CD4-positive, alpha-beta memory T cell (primary cell): ENCODE results near the gene IL10RA. TPM values are rescaled to one million over a fixed set of nuclear protein-coding genes. Genes with fewer than 3 reads are reported as not detected.
"Not testable (repeated sequence)": the region's sequence is repeated elsewhere in the genome, so short reads cannot be mapped to it uniquely, and the experiment has no call there.

Source experiments
- CTCF ChIA-PET: fragments of 350-600 bp; sonication (Branson Sonifier 250); formaldehyde crosslinking; loops from one replicate; lab custom pipeline; 2021; ENCODE audit warnings: inconsistent platforms; ENCODE audit not compliant: partially characterized antibody; lab: Charles Lee
- POLR2A ChIA-PET: fragments of 350-600 bp; sonication (Branson Sonifier 250); formaldehyde crosslinking; loops from one replicate; lab custom pipeline; 2021; ENCODE audit not compliant: partially characterized antibody; lab: Charles Lee
- DNase-seq, 5 donors: peaks; one replicate each; pipeline versions ENCODE4 v3.0.0 to v3.0.0-alpha.2; 2020 to 2022; ENCODE audit warnings: mixed read lengths in 1 of 5
- H3K27ac ChIP-seq: one replicate; pipeline ENCODE4 v1.7.0; 2013; ENCODE audit warnings: low read depth, low read length
- H3K27me3 ChIP-seq: 2 replicates; pipeline ENCODE4 v1.7.0; 2013; ENCODE audit warnings: mild to moderate bottlenecking, low read length, moderate library complexity; ENCODE audit not compliant: insufficient read depth
- H3K36me3 ChIP-seq: 2 replicates; pipeline ENCODE4 v1.7.0; 2013; ENCODE audit warnings: mild to moderate bottlenecking, low read length, moderate library complexity; ENCODE audit not compliant: insufficient read depth
- H3K4me1 ChIP-seq: 2 replicates; pipeline ENCODE4 v1.7.0; 2013; ENCODE audit warnings: mild to moderate bottlenecking, low read length, moderate library complexity; ENCODE audit not compliant: insufficient read depth
- H3K4me3 ChIP-seq, 2 donors: one replicate each; pipeline ENCODE4 v1.7.0; 2013; ENCODE audit warnings: low read length in 2 of 2, mild to moderate bottlenecking in 1 of 2
- H3K9me3 ChIP-seq, 2 donors: one replicate each; pipeline ENCODE4 v1.7.0; 2013; ENCODE audit warnings: low read length in 2 of 2, control low read depth in 1 of 2; ENCODE audit not compliant: control insufficient read depth in 1 of 2
- H3K27ac Mint-ChIP-seq, 7 donors: one replicate each; pipeline ENCODE4 v1.8.0; 2020 to 2021; ENCODE audit warnings: mixed read lengths in 7 of 7, mild to moderate bottlenecking in 6 of 7, inconsistent platforms in 3 of 7, moderate library complexity in 3 of 7
- H3K27me3 Mint-ChIP-seq, 2 donors: one replicate each; pipeline ENCODE4 v1.8.0; 2020 to 2021; ENCODE audit warnings: mixed read lengths in 2 of 2
- H3K36me3 Mint-ChIP-seq, 2 donors: one replicate each; pipeline ENCODE4 v1.8.0; 2020 to 2021; ENCODE audit warnings: mixed read lengths in 2 of 2, inconsistent platforms in 1 of 2, mild to moderate bottlenecking in 1 of 2
- H3K4me1 Mint-ChIP-seq, 4 donors: one replicate each; pipeline ENCODE4 v1.8.0; 2020 to 2021; ENCODE audit warnings: mixed read lengths in 4 of 4, mild to moderate bottlenecking in 1 of 4
- H3K4me3 Mint-ChIP-seq, 8 donors: one replicate each; pipeline ENCODE4 v1.8.0; 2020 to 2021; ENCODE audit warnings: mixed read lengths in 8 of 8, mild to moderate bottlenecking in 7 of 8, moderate library complexity in 6 of 8, inconsistent platforms in 3 of 8
- H3K9me3 Mint-ChIP-seq, 8 donors: one replicate each; pipeline ENCODE4 v1.8.0; 2020 to 2021; ENCODE audit warnings: mixed read lengths in 8 of 8, mild to moderate bottlenecking in 5 of 8, inconsistent platforms in 3 of 8, moderate library complexity in 1 of 8
- intact Hi-C: fragments of 100-400 bp; cut with micrococcal nuclease; formaldehyde crosslinking; loops from one replicate; pipeline ENCODE4 v1.15.1; 2023
- polyA plus RNA-seq, 2 donors: library from polyadenylated mRNA; unstranded; fragments of 300-500 nt; fragmentation: Illumina TruSeq; gene quantifications; one replicate each; pipeline ENCODE4 v1.2.3, GENCODE V29; 2021
- total RNA-seq, 2 experiments: library from RNA; stranded (reverse); gene quantifications; one replicate each; pipeline ENCODE4 v1.2.3, GENCODE V29; 2021

The IL10RA gene
- total and polyA plus RNA-seq, 4 experiments from 2014 or later, result 362 to 468 (median 402) TPM

GRCh38 chr11:117978291-117978910, 7.8 kb upstream of the IL10RA start:
- ChIA-PET CTCF (interaction anchor here (1.1 to 24.4 kb wide), 3 partner anchors 16 to 75 kb away, joined by 3 to 402 read pairs (median 153); no protein-coding TSS in a partner anchor), POLR2A (interaction anchor here (2.5 to 51.5 kb wide), 4 partner anchors 8 to 73 kb away, joined by 20 to 2125 read pairs (median 886); partner anchors contain the start of gene IL10RA)
- H3K4me3 ChIP-seq, H3K27me3 ChIP-seq, H3K36me3 ChIP-seq, H3K36me3 Mint-ChIP-seq, DNase-seq, H3K27me3 Mint-ChIP-seq, H3K27ac ChIP-seq, H3K9me3 ChIP-seq, intact Hi-C loops, H3K9me3 Mint-ChIP-seq: not testable (repeated sequence)
- Mint-ChIP-seq H3K27ac (peak overlapping the region in 2 of 7 donors; percentile 30 to 70), H3K4me1 (peaks cover 43 to 83% (median 66%) of the 10 kb centered on the region in 4 donors), H3K4me3 (peak overlapping the region in 3 of 8 donors; percentile 43 to 57 (median 50))
- H3K4me1 ChIP-seq, result peaks cover 62% of the 10 kb centered on the region

- no peaks in the 10 kb centered on the region for H3K9me3 ChIP-seq
- Mint-ChIP-seq H3K9me3 (peaks cover 0 to 2% (median 0%) of the 10 kb centered on the region in 8 donors), H3K36me3 (peaks cover 4 to 5% of the 10 kb centered on the region in 2 donors), H3K27ac (peak overlapping the region; percentile 49 to 95 (median 83)), H3K27me3 (no peaks in the 10 kb centered on the region), H3K4me3 (peak overlapping the region in 3 of 8 donors; percentile 12 to 58 (median 48)), H3K4me1 (peaks cover 45 to 85% (median 68%) of the 10 kb centered on the region in 4 donors)
- peak in 1 of 5 donors; percentile 19 for DNase-seq
- CTCF ChIA-PET, result interaction anchor here (0.8 to 24.4 kb wide), 3 partner anchors 15 to 74 kb away, joined by 5 to 402 read pairs (median 153); no protein-coding TSS in a partner anchor
- H3K4me1 ChIP-seq, result peaks cover 62% of the 10 kb centered on the region
- no peak overlapping the region for H3K27ac ChIP-seq
- intact Hi-C loops, result no loop called here
- H3K27me3 ChIP-seq, result no peaks in the 10 kb centered on the region
- no peaks in the 10 kb centered on the region for H3K36me3 ChIP-seq
- no peak overlapping the region for H3K4me3 ChIP-seq
- POLR2A ChIA-PET, result interaction anchor here (2.5 to 51.5 kb wide), 4 partner anchors 9 to 72 kb away, joined by 20 to 2125 read pairs (median 886); partner anchors contain the start of gene IL10RA
Measured at GRCh38 chr11:117978991-117979390, 7.2 kb upstream of the IL10RA start.

- POLR2A ChIA-PET, result interaction anchor here (1.5 to 51.5 kb wide), 5 partner anchors 9 to 72 kb away, joined by 5 to 2125 read pairs (median 22); partner anchors contain the start of gene IL10RA
- Histone ChIP-seq H3K27ac (no peak overlapping the region), H3K9me3 (no peaks in the 10 kb centered on the region), H3K4me3 (no peak overlapping the region), H3K4me1 (peaks cover 62% of the 10 kb centered on the region), H3K36me3 (no peaks in the 10 kb centered on the region), H3K27me3 (no peaks in the 10 kb centered on the region)
- Mint-ChIP-seq H3K36me3 (peaks cover 4 to 5% of the 10 kb centered on the region in 2 donors), H3K4me1 (peaks cover 47 to 85% (median 70%) of the 10 kb centered on the region in 4 donors), H3K9me3 (no peaks in the 10 kb centered on the region), H3K27ac (peak overlapping the region; percentile 49 to 95 (median 83)), H3K4me3 (peak overlapping the region in 7 of 8 donors; percentile 12 to 64 (median 47)), H3K27me3 (no peaks in the 10 kb centered on the region)
- DNase-seq, result peak in 1 of 5 donors; percentile 44
- intact Hi-C loops, result no loop called here
- CTCF ChIA-PET, result interaction anchor here (0.8 to 24.4 kb wide), 4 partner anchors 11 to 74 kb away, joined by 3 to 402 read pairs (median 79); no protein-coding TSS in a partner anchor
Measured at GRCh38 chr11:117979481-117980211, 6.5 kb upstream of the IL10RA start.

GRCh38 chr11:117980280-117980679, 5.9 kb upstream of the IL10RA start:
- POLR2A ChIA-PET, result interaction anchor here (1.5 to 51.5 kb wide), 5 partner anchors 10 to 71 kb away, joined by 5 to 2125 read pairs (median 22); partner anchors contain the start of gene IL10RA
- Mint-ChIP-seq H3K4me3 (peak overlapping the region in 3 of 8 donors; percentile 12 to 64 (median 64)), H3K4me1 (peaks cover 52 to 88% (median 75%) of the 10 kb centered on the region in 4 donors), H3K9me3 (no peaks in the 10 kb centered on the region), H3K27me3 (no peaks in the 10 kb centered on the region), H3K36me3 (peaks cover 6 to 9% of the 10 kb centered on the region in 2 donors), H3K27ac (peak overlapping the region; percentile 31 to 95 (median 57))
- intact Hi-C loops, result no loop called here
- no peak overlapping the region for H3K4me3 ChIP-seq
- H3K4me1 ChIP-seq, result peaks cover 67% of the 10 kb centered on the region
- CTCF ChIA-PET, result interaction anchor here (14.1 to 24.4 kb wide), 2 partner anchors 30 to 73 kb away, joined by 153 to 402 read pairs; no protein-coding TSS in a partner anchor
- no peak overlapping the region for H3K27ac ChIP-seq
- no peaks in the 10 kb centered on the region for H3K27me3 ChIP-seq
- no peaks in the 10 kb centered on the region for H3K36me3 ChIP-seq
- no peak for DNase-seq
- H3K9me3 ChIP-seq, result no peaks in the 10 kb centered on the region

GRCh38 chr11:117980720-117981119, 5.5 kb upstream of the IL10RA start:
- intact Hi-C loops, result no loop called here
- ChIA-PET CTCF (interaction anchor here (14.1 to 24.4 kb wide), 2 partner anchors 31 to 73 kb away, joined by 153 to 402 read pairs; no protein-coding TSS in a partner anchor), POLR2A (interaction anchor here (1.5 to 51.5 kb wide), 5 partner anchors 10 to 71 kb away, joined by 5 to 2125 read pairs (median 22); partner anchors contain the start of gene IL10RA)
- H3K9me3 Mint-ChIP-seq, result no peaks in the 10 kb centered on the region
- H3K36me3 Mint-ChIP-seq, result peaks cover 7 to 9% of the 10 kb centered on the region in 2 donors
- H3K9me3 ChIP-seq, result no peaks in the 10 kb centered on the region
- H3K27ac Mint-ChIP-seq, result peak overlapping the region in 1 of 7 donors; percentile 49
- H3K4me1 ChIP-seq, result peaks cover 70% of the 10 kb centered on the region
- H3K36me3 ChIP-seq, result no peaks in the 10 kb centered on the region
- no peaks in the 10 kb centered on the region for H3K27me3 ChIP-seq
- H3K4me3 ChIP-seq, result no peak overlapping the region
- peak in 1 of 5 donors; percentile 16 for DNase-seq
- H3K27me3 Mint-ChIP-seq, result no peaks in the 10 kb centered on the region
- no peak overlapping the region for H3K27ac ChIP-seq
- H3K4me3 Mint-ChIP-seq, result no peak overlapping the region
- peaks cover 52 to 88% (median 75%) of the 10 kb centered on the region in 4 donors for H3K4me1 Mint-ChIP-seq

GRCh38 chr11:117983163-117983475, 3.1 kb upstream of the IL10RA start:
- Histone ChIP-seq H3K4me1 (peaks cover 55% of the 10 kb centered on the region), H3K4me3 (no peak overlapping the region), H3K9me3 (no peaks in the 10 kb centered on the region), H3K27ac (no peak overlapping the region), H3K27me3 (no peaks in the 10 kb centered on the region), H3K36me3 (peaks cover 8% of the 10 kb centered on the region)
- peaks cover 0 to 3% (median 0%) of the 10 kb centered on the region in 8 donors for H3K9me3 Mint-ChIP-seq
- intact Hi-C loops, result no loop called here
- H3K27me3 Mint-ChIP-seq, result no peaks in the 10 kb centered on the region
- DNase-seq, result peak in 1 of 5 donors; percentile 40
- H3K36me3 Mint-ChIP-seq, result peaks cover 21 to 23% of the 10 kb centered on the region in 2 donors
- peak overlapping the region in 6 of 7 donors; percentile 65 to 93 (median 88) for H3K27ac Mint-ChIP-seq
- H3K4me3 Mint-ChIP-seq, result peak overlapping the region in 5 of 8 donors; percentile 35 to 97 (median 76)
- POLR2A ChIA-PET, result interaction anchor here (34.5 to 51.5 kb wide), 3 partner anchors 21 to 63 kb away, joined by 1750 to 2125 read pairs (median 1775); partner anchors contain the start of gene IL10RA
- peaks cover 45 to 82% (median 61%) of the 10 kb centered on the region in 4 donors for H3K4me1 Mint-ChIP-seq
- CTCF ChIA-PET, result interaction anchor here (0.7 to 24.4 kb wide), 4 partner anchors 33 to 139 kb away, joined by 3 to 402 read pairs (median 78); no protein-coding TSS in a partner anchor
